ENCODE data around the gene MRPS23. TPM values are rescaled to one million over a fixed set of nuclear protein-coding genes. Genes with fewer than 3 reads are reported as not detected.

Gene MRPS23
- total RNA-seq, 4 donors from 2014 or later = 12.2 to 17.8 (median 15.0) TPM

GRCh38 chr17:57838857-57839570, 10.8 kb downstream of the MRPS23 start:
- TF ChIP-seq POLR2A (IDR thresholded peaks at IDR 0.05) (no peak), CTCF (IDR thresholded peaks at IDR 0.05) (no peak)
- H3K4me3 ChIP-seq (ENCODE audit: low read depth, poor library complexity, severe bottlenecking) = no peak overlapping the region
- intact Hi-C loops (cut with DNase I; ENCODE audit: low total_unique reads) = no loop called here
- peak in 1 of 2 donors; percentile 2 for DNase-seq (ENCODE audit: low spot score in 2 of 2)
- WGBS, 2 donors = 72 to 79% methylated on average over 6 of the region's 6 CpGs

GRCh38 chr17:57838453-57838852, 11.4 kb downstream of the MRPS23 start:
- intact Hi-C loops (cut with DNase I; ENCODE audit: low total_unique reads) = no loop called here
- H3K4me3 ChIP-seq (ENCODE audit: low read depth, poor library complexity, severe bottlenecking) = no peak overlapping the region
- no peak for DNase-seq (ENCODE audit: low spot score in 2 of 2)
- 77 to 81% methylated on average over 4 of the region's 4 CpGs for WGBS, 2 donors
- no peak for TF ChIP-seq CTCF (IDR thresholded peaks at IDR 0.05)
- TF ChIP-seq POLR2A (IDR thresholded peaks at IDR 0.05) = no peak

- no peak overlapping the region for H3K4me3 ChIP-seq (ENCODE audit: low read depth, poor library complexity, severe bottlenecking)
- intact Hi-C loops (cut with DNase I; ENCODE audit: low total_unique reads) = no loop called here
- no peak for DNase-seq (ENCODE audit: low spot score in 2 of 2)
- TF ChIP-seq POLR2A (IDR thresholded peaks at IDR 0.05) (no peak), CTCF (IDR thresholded peaks at IDR 0.05) (no peak)
- 90 to 97% methylated on average over 2 of the region's 2 CpGs for WGBS, 2 donors
These were observed 14.4 kb downstream of the MRPS23 start for GRCh38 chr17:57835333-57835900.

- WGBS, 2 donors = 48 to 51% methylated on average over 13 of the region's 13 CpGs
- TF ChIP-seq CTCF (IDR thresholded peaks at IDR 0.05) = no peak
- TF ChIP-seq POLR2A (IDR thresholded peaks at IDR 0.05) = no peak
- H3K4me3 ChIP-seq (ENCODE audit: low read depth, poor library complexity, severe bottlenecking) = no peak overlapping the region
- intact Hi-C loops (cut with DNase I; ENCODE audit: low total_unique reads) = loop anchor here (5.0 kb wide), 1 partner anchor 162 kb away; no protein-coding TSS in a partner anchor
- no peak for DNase-seq (ENCODE audit: low spot score in 2 of 2)
These were observed 15.6 kb downstream of the MRPS23 start for GRCh38 chr17:57834146-57834741.

- no peak overlapping the region for H3K4me3 ChIP-seq (ENCODE audit: low read depth, poor library complexity, severe bottlenecking)
- intact Hi-C loops (cut with DNase I; ENCODE audit: low total_unique reads) = loop anchor here (5.0 kb wide), 1 partner anchor 161 kb away; no protein-coding TSS in a partner anchor
- no peak for TF ChIP-seq POLR2A (IDR thresholded peaks at IDR 0.05)
- peak in 1 of 3 donors; percentile 31 for TF ChIP-seq CTCF (IDR thresholded peaks at IDR 0.05)
- 9% methylated on average over 13 of the region's 13 CpGs for WGBS, 2 donors
- DNase-seq (ENCODE audit: low spot score in 2 of 2) = peak; percentile 59 to 89
These were observed 16.5 kb downstream of the MRPS23 start for GRCh38 chr17:57833179-57833939.
